ENCODE data around the gene LMBR1.

The LMBR1 gene

DNA sequence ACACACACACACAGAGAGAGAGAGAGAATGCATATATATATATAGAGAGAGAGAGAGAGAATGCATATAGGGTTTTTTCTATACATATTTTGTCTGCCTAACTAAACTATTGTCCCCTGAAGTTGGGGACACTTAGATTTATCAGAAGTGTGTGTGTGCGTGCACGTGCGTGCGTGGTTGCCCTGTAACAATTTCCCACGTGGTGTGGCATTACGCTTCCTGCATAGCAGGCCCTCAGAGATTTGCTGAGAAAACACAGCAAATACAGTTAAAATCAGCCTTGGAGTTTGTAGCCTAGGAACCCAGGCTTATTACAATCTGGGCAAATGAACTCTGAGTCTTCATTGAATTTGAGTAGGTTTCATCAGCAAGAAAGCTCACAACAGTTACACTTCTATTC lies 237.7 kb downstream of the LMBR1 start:
- Histone ChIP-seq H3K9me3 (ENCODE audit: control insufficient read depth, insufficient read depth, low read length) (no peaks in the 10 kb centered on the region), H3F3A (ENCODE audit: control insufficient read depth, insufficient read depth) (no peaks in the 10 kb centered on the region), H3K27me3 (ENCODE audit: control insufficient read depth, low read length) (no peaks in the 10 kb centered on the region), H3K79me2 (ENCODE audit: control insufficient read depth, low read length) (no peaks in the 10 kb centered on the region), H3K4me3 (ENCODE audit: low read length) (no peak overlapping the region), H3K4me1 (ENCODE audit: control insufficient read depth, low read length) (no peaks in the 10 kb centered on the region), H3K4me2 (ENCODE audit: low read length) (no peak overlapping the region), H3K9me2 (replicated peaks; ENCODE audit: control insufficient read depth, low read length) (no peaks in the 10 kb centered on the region), H4K20me1 (ENCODE audit: control insufficient read depth, insufficient read depth, low read depth, low read length) (no peaks in the 10 kb centered on the region), H3K27ac (ENCODE audit: low read depth, low read length) (no peak overlapping the region), H3K36me3 (ENCODE audit: control insufficient read depth, low read length) (no peaks in the 10 kb centered on the region)
- TF ChIP-seq EZH2phosphoT487 (IDR thresholded peaks at IDR 0.05; ENCODE audit: borderline replicate concordance, low read length): no peak
- TF ChIP-seq, protein P1, sequence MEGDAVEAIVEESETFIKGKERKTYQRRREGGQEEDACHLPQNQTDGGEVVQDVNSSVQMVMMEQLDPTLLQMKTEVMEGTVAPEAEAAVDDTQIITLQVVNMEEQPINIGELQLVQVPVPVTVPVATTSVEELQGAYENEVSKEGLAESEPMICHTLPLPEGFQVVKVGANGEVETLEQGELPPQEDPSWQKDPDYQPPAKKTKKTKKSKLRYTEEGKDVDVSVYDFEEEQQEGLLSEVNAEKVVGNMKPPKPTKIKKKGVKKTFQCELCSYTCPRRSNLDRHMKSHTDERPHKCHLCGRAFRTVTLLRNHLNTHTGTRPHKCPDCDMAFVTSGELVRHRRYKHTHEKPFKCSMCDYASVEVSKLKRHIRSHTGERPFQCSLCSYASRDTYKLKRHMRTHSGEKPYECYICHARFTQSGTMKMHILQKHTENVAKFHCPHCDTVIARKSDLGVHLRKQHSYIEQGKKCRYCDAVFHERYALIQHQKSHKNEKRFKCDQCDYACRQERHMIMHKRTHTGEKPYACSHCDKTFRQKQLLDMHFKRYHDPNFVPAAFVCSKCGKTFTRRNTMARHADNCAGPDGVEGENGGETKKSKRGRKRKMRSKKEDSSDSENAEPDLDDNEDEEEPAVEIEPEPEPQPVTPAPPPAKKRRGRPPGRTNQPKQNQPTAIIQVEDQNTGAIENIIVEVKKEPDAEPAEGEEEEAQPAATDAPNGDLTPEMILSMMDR (IDR thresholded peaks at IDR 0.05; ENCODE audit: low read depth, low read length, poor library complexity, severe bottlenecking): no peak

DNA sequence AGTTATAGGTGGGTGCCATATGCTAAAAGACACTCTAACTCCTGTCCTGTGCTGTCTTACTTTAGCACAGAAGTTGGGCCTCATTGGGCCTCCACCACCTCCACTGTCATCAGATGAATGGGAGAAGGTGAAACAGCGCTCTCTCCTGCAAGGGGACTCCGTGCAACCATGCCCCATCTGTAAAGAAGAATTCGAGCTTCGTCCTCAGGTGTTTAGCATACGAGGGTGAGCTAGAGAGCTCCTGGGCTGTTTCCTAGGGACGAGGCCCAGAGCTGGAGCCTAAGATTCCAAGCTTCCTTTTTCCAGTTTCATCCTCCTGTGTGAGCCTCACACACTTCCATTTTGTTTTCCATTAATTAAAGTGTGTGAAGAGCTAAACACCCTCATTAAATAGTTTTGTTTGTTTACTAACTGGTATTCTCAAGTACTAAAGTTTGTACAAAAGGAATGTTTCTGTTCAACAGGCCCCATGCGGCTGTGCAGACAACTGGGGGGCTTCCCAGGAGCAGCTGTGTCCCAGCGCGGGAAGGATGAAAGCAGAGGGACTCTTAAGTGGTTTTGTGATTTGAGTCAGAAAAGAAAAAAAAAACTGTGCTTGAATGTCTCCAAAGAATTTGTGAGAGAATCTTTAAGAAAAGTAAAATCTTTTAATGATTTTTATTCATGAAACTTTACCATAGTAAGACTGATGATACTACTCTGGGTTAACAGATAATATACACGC lies 238.3 kb downstream of the LMBR1 start:
- Histone ChIP-seq H3K4me2 (ENCODE audit: low read length) (no peak overlapping the region), H3K4me3 (ENCODE audit: low read length) (no peak overlapping the region)
- no peak for TF ChIP-seq EZH2phosphoT487 (IDR thresholded peaks at IDR 0.05; ENCODE audit: borderline replicate concordance, low read length)
- TF ChIP-seq, protein P1 (IDR thresholded peaks at IDR 0.05; ENCODE audit: low read depth, low read length, poor library complexity, severe bottlenecking): no peak

DNA sequence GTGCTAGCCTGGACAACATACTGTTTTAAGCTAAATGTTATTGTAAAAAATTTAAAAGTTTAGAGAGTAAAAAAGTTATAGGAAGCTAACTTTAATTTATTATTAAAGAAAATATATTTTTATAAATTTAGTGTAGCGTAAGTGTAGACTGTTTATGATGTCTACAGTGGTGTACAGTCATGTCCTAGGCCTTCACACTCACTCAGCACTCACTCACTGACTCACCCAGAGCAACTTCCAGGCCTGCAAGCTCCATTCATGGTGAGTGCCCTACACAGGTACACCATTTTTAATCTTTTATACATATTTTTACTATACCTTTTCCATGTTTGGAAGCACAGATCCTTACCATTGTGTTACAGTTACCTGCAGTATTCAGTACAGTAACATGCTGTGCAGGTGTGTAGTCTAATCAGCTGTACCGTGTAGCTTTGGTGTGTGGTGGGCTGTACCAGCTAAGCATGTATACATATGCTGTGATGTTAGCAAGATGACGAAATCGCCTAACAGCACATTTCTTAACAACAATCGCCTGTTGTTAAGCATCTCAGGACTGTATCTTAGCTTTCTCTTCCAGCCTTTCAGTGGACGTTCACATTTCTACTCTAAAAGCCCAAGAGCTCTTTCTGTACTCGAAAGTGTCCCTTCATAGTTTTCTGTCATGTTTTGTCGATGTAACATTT lies 240.0 kb downstream of the LMBR1 start:
- no peaks in the 10 kb centered on the region for H4K20me1 ChIP-seq (ENCODE audit: control insufficient read depth, insufficient read depth, low read depth, low read length)
- H3K27ac ChIP-seq (ENCODE audit: low read depth, low read length): no peak overlapping the region
- TF ChIP-seq EZH2phosphoT487 (IDR thresholded peaks at IDR 0.05; ENCODE audit: borderline replicate concordance, low read length): no peak
- TF ChIP-seq, protein P1 (IDR thresholded peaks at IDR 0.05; ENCODE audit: low read depth, low read length, poor library complexity, severe bottlenecking): no peak
- H3F3A ChIP-seq (ENCODE audit: control insufficient read depth, insufficient read depth): no peaks in the 10 kb centered on the region
- H3K4me2 ChIP-seq (ENCODE audit: low read length): no peak overlapping the region
- H3K4me1 ChIP-seq (ENCODE audit: control insufficient read depth, low read length): no peaks in the 10 kb centered on the region
- no peaks in the 10 kb centered on the region for H3K9me2 ChIP-seq (replicated peaks; ENCODE audit: control insufficient read depth, low read length)
- no peaks in the 10 kb centered on the region for H3K79me2 ChIP-seq (ENCODE audit: control insufficient read depth, low read length)
- H3K27me3 ChIP-seq (ENCODE audit: control insufficient read depth, low read length): no peaks in the 10 kb centered on the region
- no peaks in the 10 kb centered on the region for H3K9me3 ChIP-seq (ENCODE audit: control insufficient read depth, insufficient read depth, low read length)
- no peaks in the 10 kb centered on the region for H3K36me3 ChIP-seq (ENCODE audit: control insufficient read depth, low read length)
- no peak overlapping the region for H3K4me3 ChIP-seq (ENCODE audit: low read length)

More for the DNA sequence above, 238.3 kb downstream of the LMBR1 start:
- H3K9me2 ChIP-seq (replicated peaks; ENCODE audit: control insufficient read depth, low read length): no peaks in the 10 kb centered on the region
- no peaks in the 10 kb centered on the region for H3K4me1 ChIP-seq (ENCODE audit: control insufficient read depth, low read length)
- H3K9me3 ChIP-seq (ENCODE audit: control insufficient read depth, insufficient read depth, low read length): no peaks in the 10 kb centered on the region
- no peaks in the 10 kb centered on the region for H3K79me2 ChIP-seq (ENCODE audit: control insufficient read depth, low read length)
- H3F3A ChIP-seq (ENCODE audit: control insufficient read depth, insufficient read depth): no peaks in the 10 kb centered on the region
- H3K36me3 ChIP-seq (ENCODE audit: control insufficient read depth, low read length): no peaks in the 10 kb centered on the region
- no peaks in the 10 kb centered on the region for H3K27me3 ChIP-seq (ENCODE audit: control insufficient read depth, low read length)
- H4K20me1 ChIP-seq (ENCODE audit: control insufficient read depth, insufficient read depth, low read depth, low read length): no peaks in the 10 kb centered on the region
- H3K27ac ChIP-seq (ENCODE audit: low read depth, low read length): no peak overlapping the region

Data from DOHH2 (cell line).